GM12891 (cell line): ENCODE data around the gene EXOC3.

Experiments used
- PAX5 ChIP-seq: IDR thresholded peaks from 2 replicates; pipeline ENCODE4 v1.6.1; 2011; ENCODE audit warnings: low read length, moderate library complexity, mild to moderate bottlenecking; ENCODE audit not compliant: insufficient read depth, severe bottlenecking
- POLR2A ChIP-seq: IDR thresholded peaks from 2 replicates; pipeline ENCODE4 v1.6.1; 2011; ENCODE audit warnings: low read depth, low read length, control low read depth
- POLR2AphosphoS5 ChIP-seq: IDR thresholded peaks from 2 replicates; pipeline ENCODE4 v1.6.1; 2011; ENCODE audit warnings: low read depth, low read length, control low read depth

DNA sequence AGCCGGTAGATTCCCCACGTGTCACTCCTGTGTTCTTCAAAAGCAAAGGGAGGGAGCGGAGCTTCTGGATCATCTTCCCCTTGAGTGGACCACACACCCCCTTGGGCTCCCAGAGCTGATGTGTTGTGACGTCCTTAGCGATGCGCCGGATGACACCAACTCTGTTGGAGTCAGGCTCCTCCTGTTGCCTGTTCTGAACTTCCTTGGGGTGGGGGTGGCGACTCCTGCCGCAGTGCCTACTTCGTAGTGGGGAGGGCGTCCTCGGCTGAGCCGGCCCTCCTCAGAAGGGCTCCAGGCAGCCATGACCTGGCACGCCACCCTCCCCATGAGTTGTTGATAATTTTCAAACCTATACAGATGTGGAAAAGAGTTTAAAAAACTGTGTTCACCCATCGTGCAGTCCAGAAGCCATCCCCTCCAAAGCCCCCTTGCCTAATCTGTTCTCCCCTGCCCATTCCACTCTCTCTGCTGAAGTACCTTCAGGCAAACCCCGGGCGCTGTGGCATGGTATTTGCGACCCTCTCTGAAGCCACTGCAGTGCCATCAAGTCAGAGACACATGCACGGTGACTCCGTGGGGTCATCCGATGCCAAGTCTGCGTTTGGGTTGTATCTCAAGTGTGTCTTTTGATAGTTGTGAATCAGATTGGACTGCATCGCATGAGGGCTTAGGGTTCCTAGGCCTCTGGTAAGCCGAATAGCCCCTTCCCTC is 16.7 kb downstream of the EXOC3 start:
- TF ChIP-seq POLR2A (no peak), POLR2AphosphoS5 (no peak), PAX5 (no peak)
